ENCODE results near the gene STEAP3. TPM values are rescaled to one million over a fixed set of nuclear protein-coding genes. Genes with fewer than 3 reads are reported as not detected.

STEAP3 gene
- polyA plus RNA-seq, 4 donors = 1.3 to 19.2 (median 3.2) TPM

DNA sequence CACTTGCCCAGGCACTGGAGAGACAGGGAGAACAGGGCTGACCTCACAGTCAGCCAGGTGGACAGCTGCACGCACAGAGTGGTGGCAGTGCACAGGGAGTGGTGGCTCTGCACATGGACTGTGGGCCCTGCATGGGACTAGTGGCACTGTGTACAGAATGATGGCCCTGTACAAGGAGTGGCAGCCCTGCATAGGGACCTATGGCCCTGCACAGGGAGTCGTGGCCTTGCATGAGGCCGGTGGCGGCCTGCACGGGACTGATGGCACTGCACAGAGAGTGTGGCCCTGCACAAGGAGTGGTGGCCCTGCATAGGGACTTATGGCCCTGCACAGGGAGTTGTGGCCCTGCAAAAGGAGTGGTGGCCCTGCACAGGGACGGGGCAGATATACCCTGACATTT lies 19.1 kb upstream of the STEAP3 start:
- 75 to 88% (median 79%) methylated on average over 6 of the region's 6 CpGs for WGBS, 3 donors
- DNase-seq (no peak), FAIRE-seq (no peak)
- H3K36me3 ChIP-seq (ENCODE audit: control insufficient read depth in 3 of 3, insufficient read depth in 2 of 3, low read depth in 1 of 3, low read length in 3 of 3) = no peaks in the 10 kb centered on the region
- H3K4me1 ChIP-seq (ENCODE audit: control insufficient read depth in 3 of 3, insufficient read depth in 2 of 3, low read depth in 1 of 3, low read length in 2 of 3) = no peaks in the 10 kb centered on the region
- H3K4me3 ChIP-seq (ENCODE audit: low read depth in 1 of 3, low read length in 3 of 3) = no peak overlapping the region
- H3K27me3 ChIP-seq (ENCODE audit: control insufficient read depth in 3 of 3, insufficient read depth in 3 of 3, low read length in 3 of 3) = peaks cover 0 to 16% (median 0%) of the 10 kb centered on the region in 3 donors
- H3K27ac ChIP-seq (ENCODE audit: low read depth in 1 of 3, low read length in 2 of 3) = no peak overlapping the region
- H3K9me3 ChIP-seq (ENCODE audit: control insufficient read depth in 2 of 2, insufficient read depth in 1 of 2, low read depth in 1 of 2, low read length in 1 of 2) = no peaks in the 10 kb centered on the region

- H3K27me3 ChIP-seq (ENCODE audit: control insufficient read depth in 3 of 3, insufficient read depth in 3 of 3, low read length in 3 of 3) = peaks cover 0 to 16% (median 0%) of the 10 kb centered on the region in 3 donors
- no peaks in the 10 kb centered on the region for H3K36me3 ChIP-seq (ENCODE audit: control insufficient read depth in 3 of 3, insufficient read depth in 2 of 3, low read depth in 1 of 3, low read length in 3 of 3)
- no peaks in the 10 kb centered on the region for H3K9me3 ChIP-seq (ENCODE audit: control insufficient read depth in 2 of 2, insufficient read depth in 1 of 2, low read depth in 1 of 2, low read length in 1 of 2)
- FAIRE-seq = no peak
- H3K4me1 ChIP-seq (ENCODE audit: control insufficient read depth in 3 of 3, insufficient read depth in 2 of 3, low read depth in 1 of 3, low read length in 2 of 3) = no peaks in the 10 kb centered on the region
- no peak overlapping the region for H3K27ac ChIP-seq (ENCODE audit: low read depth in 1 of 3, low read length in 2 of 3)
- no peak for DNase-seq
- 83 to 90% (median 84%) methylated on average over 12 to 13 of the region's 13 CpGs for WGBS, 3 donors
- no peak overlapping the region for H3K4me3 ChIP-seq (ENCODE audit: low read depth in 1 of 3, low read length in 3 of 3)
These were observed 18.5 kb upstream of the STEAP3 start for GRCh38 chr2:119205001-119205706.

- H3K9me3 ChIP-seq (ENCODE audit: control insufficient read depth in 2 of 2, insufficient read depth in 1 of 2, low read depth in 1 of 2, low read length in 1 of 2) = no peaks in the 10 kb centered on the region
- H3K4me1 ChIP-seq (ENCODE audit: control insufficient read depth in 3 of 3, insufficient read depth in 2 of 3, low read depth in 1 of 3, low read length in 2 of 3) = no peaks in the 10 kb centered on the region
- H3K27me3 ChIP-seq (ENCODE audit: control insufficient read depth in 3 of 3, insufficient read depth in 3 of 3, low read length in 3 of 3) = peaks cover 0 to 16% (median 0%) of the 10 kb centered on the region in 3 donors
- no peak for DNase-seq
- 73 to 81% (median 74%) methylated on average over 2 of the region's 2 CpGs for WGBS, 3 donors
- no peak overlapping the region for H3K27ac ChIP-seq (ENCODE audit: low read depth in 1 of 3, low read length in 2 of 3)
- no peak overlapping the region for H3K4me3 ChIP-seq (ENCODE audit: low read depth in 1 of 3, low read length in 3 of 3)
- H3K36me3 ChIP-seq (ENCODE audit: control insufficient read depth in 3 of 3, insufficient read depth in 2 of 3, low read depth in 1 of 3, low read length in 3 of 3) = no peaks in the 10 kb centered on the region
- FAIRE-seq = no peak
These were observed 17.4 kb upstream of the STEAP3 start for GRCh38 chr2:119206201-119206600.

DNA sequence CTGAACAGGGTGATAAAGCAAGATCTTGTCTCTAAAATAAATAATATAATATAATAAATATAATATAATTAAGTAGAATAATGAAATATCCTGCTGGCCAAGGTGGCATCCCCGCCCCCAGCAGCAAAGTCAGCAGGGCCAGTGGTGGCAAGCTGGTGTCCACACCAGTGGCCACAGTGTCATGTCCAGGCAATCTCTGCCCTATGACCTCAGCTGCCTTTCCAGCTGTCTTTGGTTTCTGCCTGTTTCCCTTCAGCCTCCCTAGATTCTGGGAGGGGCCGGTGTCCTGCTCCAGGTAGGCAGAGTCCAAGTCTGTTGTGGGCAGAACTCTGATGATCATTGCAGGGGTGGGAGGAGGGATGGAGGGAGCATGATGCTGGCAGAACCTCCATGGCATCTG lies 16.2 kb upstream of the STEAP3 start:
- peaks cover 0 to 23% (median 0%) of the 10 kb centered on the region in 3 donors for H3K27me3 ChIP-seq (ENCODE audit: control insufficient read depth in 3 of 3, insufficient read depth in 3 of 3, low read length in 3 of 3)
- DNase-seq (no peak), FAIRE-seq (no peak)
- no peaks in the 10 kb centered on the region for H3K4me1 ChIP-seq (ENCODE audit: control insufficient read depth in 3 of 3, insufficient read depth in 2 of 3, low read depth in 1 of 3, low read length in 2 of 3)
- 59 to 82% (median 68%) methylated on average over 2 of the region's 2 CpGs for WGBS, 3 donors
- H3K27ac ChIP-seq (ENCODE audit: low read depth in 1 of 3, low read length in 2 of 3) = no peak overlapping the region
- no peaks in the 10 kb centered on the region for H3K36me3 ChIP-seq (ENCODE audit: control insufficient read depth in 3 of 3, insufficient read depth in 2 of 3, low read depth in 1 of 3, low read length in 3 of 3)
- H3K4me3 ChIP-seq (ENCODE audit: low read depth in 1 of 3, low read length in 3 of 3) = no peak overlapping the region
- H3K9me3 ChIP-seq (ENCODE audit: control insufficient read depth in 2 of 2, insufficient read depth in 1 of 2, low read depth in 1 of 2, low read length in 1 of 2) = no peaks in the 10 kb centered on the region

- WGBS, 3 donors = 52 to 58% (median 52%) methylated on average over 4 of the region's 4 CpGs
- Histone ChIP-seq H3K36me3 (ENCODE audit: control insufficient read depth in 3 of 3, insufficient read depth in 2 of 3, low read depth in 1 of 3, low read length in 3 of 3) (no peaks in the 10 kb centered on the region), H3K27ac (ENCODE audit: low read depth in 1 of 3, low read length in 2 of 3) (no peak overlapping the region), H3K9me3 (ENCODE audit: control insufficient read depth in 2 of 2, insufficient read depth in 1 of 2, low read depth in 1 of 2, low read length in 1 of 2) (no peaks in the 10 kb centered on the region), H3K4me3 (ENCODE audit: low read depth in 1 of 3, low read length in 3 of 3) (no peak overlapping the region), H3K27me3 (ENCODE audit: control insufficient read depth in 3 of 3, insufficient read depth in 3 of 3, low read length in 3 of 3) (peaks cover 0 to 23% (median 0%) of the 10 kb centered on the region in 3 donors), H3K4me1 (ENCODE audit: control insufficient read depth in 3 of 3, insufficient read depth in 2 of 3, low read depth in 1 of 3, low read length in 2 of 3) (no peaks in the 10 kb centered on the region)
- DNase-seq = no peak
- no peak for FAIRE-seq
These were observed 14.8 kb upstream of the STEAP3 start for GRCh38 chr2:119208791-119209203.

DNA sequence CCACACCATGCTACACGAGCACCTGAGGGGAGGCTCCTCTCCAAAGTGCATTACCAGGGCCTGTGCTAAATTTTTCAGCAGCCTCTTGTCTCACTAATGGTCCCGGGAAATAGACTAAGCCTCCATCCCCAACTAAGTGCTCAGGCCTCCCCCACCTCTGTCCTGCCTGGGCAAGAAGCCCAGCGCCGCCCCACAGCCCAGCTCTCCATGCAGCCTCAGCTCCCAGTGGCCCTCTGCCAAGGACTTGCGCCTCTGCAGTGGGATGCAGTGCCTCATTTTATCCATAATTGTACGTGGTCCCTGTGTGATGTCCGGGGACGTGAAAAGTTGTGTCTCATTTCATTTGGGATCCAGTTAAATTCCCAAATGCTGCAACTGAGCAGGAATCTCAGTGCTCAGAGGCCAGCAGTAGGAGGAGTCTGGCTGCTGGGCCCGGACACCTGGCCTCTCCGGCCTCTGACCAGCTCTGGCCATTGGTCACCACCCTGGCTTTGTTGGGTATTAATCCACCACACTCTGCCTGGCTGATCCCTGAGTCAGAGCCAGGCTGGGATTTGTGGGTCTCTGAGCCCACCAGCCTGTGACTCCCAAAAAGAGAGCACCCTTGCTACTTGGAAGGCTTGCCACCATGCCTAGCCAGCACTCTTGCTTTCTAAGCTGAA lies 11.4 kb upstream of the STEAP3 start:
- WGBS, 3 donors = 75 to 85% (median 76%) methylated on average over 10 of the region's 10 CpGs
- peaks cover 0 to 23% (median 0%) of the 10 kb centered on the region in 3 donors for H3K27me3 ChIP-seq (ENCODE audit: control insufficient read depth in 3 of 3, insufficient read depth in 3 of 3, low read length in 3 of 3)
- H3K27ac ChIP-seq (ENCODE audit: low read depth in 1 of 3, low read length in 2 of 3) = no peak overlapping the region
- FAIRE-seq (no peak), DNase-seq (no peak)
- no peak overlapping the region for H3K4me3 ChIP-seq (ENCODE audit: low read depth in 1 of 3, low read length in 3 of 3)
- no peaks in the 10 kb centered on the region for H3K9me3 ChIP-seq (ENCODE audit: control insufficient read depth in 2 of 2, insufficient read depth in 1 of 2, low read depth in 1 of 2, low read length in 1 of 2)
- no peaks in the 10 kb centered on the region for H3K36me3 ChIP-seq (ENCODE audit: control insufficient read depth in 3 of 3, insufficient read depth in 2 of 3, low read depth in 1 of 3, low read length in 3 of 3)
- no peaks in the 10 kb centered on the region for H3K4me1 ChIP-seq (ENCODE audit: control insufficient read depth in 3 of 3, insufficient read depth in 2 of 3, low read depth in 1 of 3, low read length in 2 of 3)

DNA sequence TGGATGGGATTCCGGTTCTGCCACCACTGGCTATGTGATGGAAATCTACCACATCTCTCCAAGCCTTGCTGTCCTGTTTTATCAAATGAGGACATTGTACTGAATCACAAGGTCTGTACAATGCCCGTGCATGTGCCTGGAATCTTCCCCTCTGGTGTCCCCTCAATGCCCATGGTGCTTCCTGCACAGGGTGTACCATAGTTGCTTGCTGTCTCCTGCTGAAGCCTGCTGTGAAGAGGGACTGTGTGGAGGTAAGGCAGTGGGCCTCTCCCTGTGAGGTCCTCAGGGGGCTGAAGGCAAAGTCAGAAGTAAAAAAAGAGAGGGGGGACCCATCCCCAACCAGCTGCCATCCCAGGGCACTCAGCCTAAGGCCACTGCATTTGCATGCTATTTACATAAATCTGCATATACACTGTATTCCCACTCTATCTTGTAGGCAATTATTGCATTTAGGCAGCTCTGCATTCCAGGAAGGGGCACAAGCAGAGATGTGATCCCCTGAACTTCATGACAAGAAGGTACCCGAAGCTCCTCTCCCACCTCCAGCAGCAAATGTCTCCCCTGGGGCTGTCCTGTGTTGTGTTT lies 9.1 kb upstream of the STEAP3 start:
- Histone ChIP-seq H3K4me3 (ENCODE audit: low read depth in 1 of 3, low read length in 3 of 3) (no peak overlapping the region), H3K36me3 (ENCODE audit: control insufficient read depth in 3 of 3, insufficient read depth in 2 of 3, low read depth in 1 of 3, low read length in 3 of 3) (no peaks in the 10 kb centered on the region), H3K27me3 (ENCODE audit: control insufficient read depth in 3 of 3, insufficient read depth in 3 of 3, low read length in 3 of 3) (peaks cover 0 to 10% (median 0%) of the 10 kb centered on the region in 3 donors), H3K9me3 (ENCODE audit: control insufficient read depth in 2 of 2, insufficient read depth in 1 of 2, low read depth in 1 of 2, low read length in 1 of 2) (no peaks in the 10 kb centered on the region), H3K27ac (ENCODE audit: low read depth in 1 of 3, low read length in 2 of 3) (no peak overlapping the region), H3K4me1 (ENCODE audit: control insufficient read depth in 3 of 3, insufficient read depth in 2 of 3, low read depth in 1 of 3, low read length in 2 of 3) (no peaks in the 10 kb centered on the region)
- FAIRE-seq = no peak
- DNase-seq = no peak
- 71 to 79% (median 76%) methylated on average over 3 of the region's 3 CpGs for WGBS, 3 donors

GRCh38 chr2:119216994-119217393 lies 6.6 kb upstream of the STEAP3 start:
- Histone ChIP-seq H3K36me3 (ENCODE audit: control insufficient read depth in 3 of 3, insufficient read depth in 2 of 3, low read depth in 1 of 3, low read length in 3 of 3) (no peaks in the 10 kb centered on the region), H3K4me1 (ENCODE audit: control insufficient read depth in 3 of 3, insufficient read depth in 2 of 3, low read depth in 1 of 3, low read length in 2 of 3) (no peaks in the 10 kb centered on the region), H3K27ac (ENCODE audit: low read depth in 1 of 3, low read length in 2 of 3) (no peak overlapping the region), H3K9me3 (ENCODE audit: control insufficient read depth in 2 of 2, insufficient read depth in 1 of 2, low read depth in 1 of 2, low read length in 1 of 2) (no peaks in the 10 kb centered on the region), H3K4me3 (ENCODE audit: low read depth in 1 of 3, low read length in 3 of 3) (no peak overlapping the region), H3K27me3 (ENCODE audit: control insufficient read depth in 3 of 3, insufficient read depth in 3 of 3, low read length in 3 of 3) (peaks cover 0 to 5% (median 0%) of the 10 kb centered on the region in 3 donors)
- DNase-seq (peak in 1 of 2 donors; percentile 57), FAIRE-seq (no peak)
- WGBS, 3 donors = 74 to 83% (median 75%) methylated on average over 5 of the region's 5 CpGs

Data from small intestine (tissue), 7 donors.